PC-9 (cell line): ENCODE measurements around the gene ASB16.

ENCODE experiments used
- CTCF ChIP-seq: fragments of 200-600 bp; sonication (generic); conservative IDR thresholded peaks from 2 replicates; pipeline ENCODE4 v1.6.1; 2017; ENCODE audit warnings: mixed run types, antibody characterized with exemption, mild to moderate bottlenecking, moderate library complexity
- EZH2 ChIP-seq: fragments of 200-600 bp; sonication (generic); IDR thresholded peaks from 2 replicates; pipeline ENCODE4 v1.8.0; 2017; ENCODE audit warnings: antibody characterized with exemption, low read depth

DNA sequence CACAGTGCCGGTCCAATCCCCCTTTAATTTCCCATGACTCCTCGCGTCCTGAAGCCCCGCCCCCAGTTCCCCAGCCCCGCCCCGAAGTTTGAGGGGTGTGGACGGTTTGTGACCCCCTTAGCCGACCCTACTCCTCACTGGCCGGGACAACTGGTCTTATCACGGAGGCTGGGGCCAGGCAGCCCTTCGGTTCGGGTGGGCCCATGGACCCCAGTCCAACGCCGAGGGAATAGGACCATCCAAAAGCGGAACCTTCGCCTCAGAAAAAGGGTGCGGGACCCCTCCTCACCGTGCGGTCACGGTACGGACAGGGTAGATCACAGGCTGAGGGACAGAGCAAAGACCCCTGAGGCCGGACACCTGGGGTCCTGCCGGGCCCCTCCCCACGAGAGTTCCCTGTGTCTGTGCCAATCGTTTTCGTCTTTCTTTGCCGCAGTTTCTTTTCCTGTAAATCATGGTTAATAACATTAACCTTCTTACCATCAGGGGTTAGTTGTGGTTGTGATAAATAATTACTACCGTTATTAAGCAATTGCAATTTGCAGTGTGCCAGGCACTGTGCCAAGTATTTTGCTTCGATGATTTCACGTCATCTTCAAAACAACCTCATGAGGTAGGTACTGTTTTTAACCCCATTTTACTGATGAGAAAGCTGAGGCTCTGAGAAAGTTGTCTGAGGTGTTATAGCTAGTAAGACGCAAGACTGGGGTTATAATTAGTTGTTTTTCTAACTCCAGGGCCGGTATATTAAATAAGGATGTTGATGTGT, 16.8 kb downstream of the ASB16 start:
- TF ChIP-seq CTCF (no peak), EZH2 (no peak)
